Measurements from ENCODE around the gene EXOC2. TPM values are rescaled to one million over a fixed set of nuclear protein-coding genes. Genes with fewer than 3 reads are reported as not detected.

Gene EXOC2, protein sequence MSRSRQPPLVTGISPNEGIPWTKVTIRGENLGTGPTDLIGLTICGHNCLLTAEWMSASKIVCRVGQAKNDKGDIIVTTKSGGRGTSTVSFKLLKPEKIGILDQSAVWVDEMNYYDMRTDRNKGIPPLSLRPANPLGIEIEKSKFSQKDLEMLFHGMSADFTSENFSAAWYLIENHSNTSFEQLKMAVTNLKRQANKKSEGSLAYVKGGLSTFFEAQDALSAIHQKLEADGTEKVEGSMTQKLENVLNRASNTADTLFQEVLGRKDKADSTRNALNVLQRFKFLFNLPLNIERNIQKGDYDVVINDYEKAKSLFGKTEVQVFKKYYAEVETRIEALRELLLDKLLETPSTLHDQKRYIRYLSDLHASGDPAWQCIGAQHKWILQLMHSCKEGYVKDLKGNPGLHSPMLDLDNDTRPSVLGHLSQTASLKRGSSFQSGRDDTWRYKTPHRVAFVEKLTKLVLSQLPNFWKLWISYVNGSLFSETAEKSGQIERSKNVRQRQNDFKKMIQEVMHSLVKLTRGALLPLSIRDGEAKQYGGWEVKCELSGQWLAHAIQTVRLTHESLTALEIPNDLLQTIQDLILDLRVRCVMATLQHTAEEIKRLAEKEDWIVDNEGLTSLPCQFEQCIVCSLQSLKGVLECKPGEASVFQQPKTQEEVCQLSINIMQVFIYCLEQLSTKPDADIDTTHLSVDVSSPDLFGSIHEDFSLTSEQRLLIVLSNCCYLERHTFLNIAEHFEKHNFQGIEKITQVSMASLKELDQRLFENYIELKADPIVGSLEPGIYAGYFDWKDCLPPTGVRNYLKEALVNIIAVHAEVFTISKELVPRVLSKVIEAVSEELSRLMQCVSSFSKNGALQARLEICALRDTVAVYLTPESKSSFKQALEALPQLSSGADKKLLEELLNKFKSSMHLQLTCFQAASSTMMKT
- total RNA-seq = 10 to 100 TPM; 34.5 to 34.9 TPM

DNA sequence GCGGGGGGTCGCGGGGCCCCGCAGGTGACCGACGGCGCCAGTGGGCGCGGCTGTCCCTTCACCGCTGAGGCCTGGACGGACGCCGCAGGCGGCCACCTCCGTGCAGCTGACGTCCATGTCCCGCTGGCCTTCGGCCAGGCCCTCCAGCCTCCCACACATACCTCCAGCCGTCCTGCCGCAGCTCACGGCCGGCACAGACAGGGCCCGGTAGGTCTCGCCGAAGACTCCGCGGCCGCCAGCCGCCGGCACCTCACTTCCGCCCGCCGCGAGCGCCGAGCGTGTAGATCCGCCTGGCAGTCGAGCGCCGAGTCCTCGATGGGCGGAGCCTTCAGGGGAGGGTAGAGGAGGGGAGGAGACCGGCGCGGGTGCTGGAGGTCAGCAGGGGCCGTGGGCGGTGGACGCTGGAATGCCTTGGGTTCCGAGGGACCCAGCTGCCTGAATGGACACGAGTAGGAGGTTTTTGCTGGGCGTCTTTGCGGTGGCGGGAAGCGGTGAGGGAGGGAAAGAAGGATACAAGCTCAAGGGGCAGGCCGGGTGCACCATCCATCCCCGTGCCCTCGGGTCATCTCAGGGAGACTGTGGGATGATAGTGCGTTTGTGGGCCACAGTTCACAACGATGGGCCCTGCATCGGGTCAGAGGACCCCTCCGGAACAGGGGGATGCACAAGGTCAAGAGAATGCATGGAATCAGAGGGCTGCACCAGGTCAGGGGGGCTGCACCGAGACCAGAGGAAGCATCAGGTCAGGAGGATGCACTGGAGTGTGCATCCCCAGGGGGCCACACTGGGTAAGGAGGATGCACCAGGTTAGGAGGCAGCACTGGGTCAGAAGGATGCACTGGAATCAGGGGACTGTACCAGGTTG, at the start of gene EXOC2:
Gene EXOC2, minus strand, starts transcription at position 282 of the 865 bp plus-strand sequence. CDS start 55,321 bp downstream, outside the sequence.
- Mint-ChIP-seq H3K36me3 (ENCODE audit: low read depth) (peaks cover 6% of the 10 kb centered on the region), H3K4me1 (ENCODE audit: low read depth) (peaks cover 37% of the 10 kb centered on the region), H3K4me3 (peak within 1 kb of the TSS; percentile 96), H3K27ac (peak within 1 kb of the TSS; percentile 92), H3K9me3 (ENCODE audit: insufficient read depth) (no peaks in the 10 kb centered on the region), H3K27me3 (ENCODE audit: low read depth) (no peaks in the 10 kb centered on the region)
- DNase-seq (peak; percentile 89), ATAC-seq (peak; percentile 79)
- CTCF ChIA-PET = interaction anchor here (0.7 to 2.3 kb wide), 9 partner anchors 9 to 99 kb away, joined by 3 to 12 read pairs (median 7); no protein-coding TSS in a partner anchor
- POLR2A ChIA-PET = interaction anchor here (0.5 to 3.1 kb wide), 8 partner anchors 9 to 301 kb away, joined by 3 to 26 read pairs (median 6); partner anchors contain the start of gene IRF4

DNA sequence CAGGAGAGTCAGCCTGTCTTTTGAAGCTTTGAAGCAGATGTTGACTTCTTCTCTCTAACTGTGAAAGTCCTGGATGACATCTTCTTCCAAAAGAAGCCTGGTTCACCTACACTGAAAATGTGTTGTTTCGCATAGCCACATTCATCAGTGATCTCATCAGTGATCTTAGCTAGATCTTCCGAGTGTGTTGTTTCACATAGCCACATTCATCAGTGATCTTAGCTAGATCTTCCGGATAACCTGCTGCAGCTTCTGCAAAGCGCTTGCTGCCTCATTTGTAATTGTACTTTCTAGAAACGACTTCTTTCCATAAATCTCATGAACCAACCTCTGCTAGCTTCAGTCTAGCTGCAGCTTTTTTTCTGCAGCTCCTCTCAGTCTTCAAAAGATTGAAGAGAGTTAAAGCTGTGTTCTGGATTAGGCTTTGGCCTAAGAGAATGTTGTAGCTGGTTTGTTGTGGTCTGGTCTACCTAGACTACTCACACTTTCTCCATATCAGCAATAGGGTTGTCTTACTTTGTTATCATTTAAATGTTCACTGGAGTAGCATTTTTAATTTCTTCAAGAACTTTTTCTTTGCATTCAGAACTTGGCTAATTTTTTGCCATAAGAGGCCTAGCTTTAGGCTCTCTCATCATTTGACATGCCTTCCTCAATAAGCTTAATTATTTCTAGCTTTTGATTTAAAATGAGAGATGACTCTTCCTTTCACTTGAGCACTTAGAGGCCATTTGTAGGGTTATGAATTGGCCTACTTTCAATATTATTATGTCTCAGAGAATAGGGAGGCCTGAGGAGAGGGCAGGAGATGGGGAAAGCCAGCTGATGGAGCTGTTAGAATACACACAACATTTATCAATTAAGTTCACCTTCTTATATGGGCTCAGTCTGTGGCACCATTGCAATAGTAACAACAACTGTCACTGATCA, 48.7 kb upstream of the EXOC2 start:
- Mint-ChIP-seq H3K27me3 (ENCODE audit: low read depth) (peaks cover 13% of the 10 kb centered on the region), H3K4me3 (no peak overlapping the region), H3K27ac (no peak overlapping the region), H3K4me1 (ENCODE audit: low read depth) (no peaks in the 10 kb centered on the region), H3K9me3 (ENCODE audit: insufficient read depth) (no peaks in the 10 kb centered on the region), H3K36me3 (ENCODE audit: low read depth) (no peaks in the 10 kb centered on the region)
- DNase-seq (no peak), ATAC-seq (no peak)
- ChIA-PET CTCF (interaction anchor here (0.7 to 1.4 kb wide), 4 partner anchors 19 to 46 kb away, joined by 3 to 6 read pairs (median 3); no protein-coding TSS in a partner anchor), POLR2A (no interaction called here)

DNA sequence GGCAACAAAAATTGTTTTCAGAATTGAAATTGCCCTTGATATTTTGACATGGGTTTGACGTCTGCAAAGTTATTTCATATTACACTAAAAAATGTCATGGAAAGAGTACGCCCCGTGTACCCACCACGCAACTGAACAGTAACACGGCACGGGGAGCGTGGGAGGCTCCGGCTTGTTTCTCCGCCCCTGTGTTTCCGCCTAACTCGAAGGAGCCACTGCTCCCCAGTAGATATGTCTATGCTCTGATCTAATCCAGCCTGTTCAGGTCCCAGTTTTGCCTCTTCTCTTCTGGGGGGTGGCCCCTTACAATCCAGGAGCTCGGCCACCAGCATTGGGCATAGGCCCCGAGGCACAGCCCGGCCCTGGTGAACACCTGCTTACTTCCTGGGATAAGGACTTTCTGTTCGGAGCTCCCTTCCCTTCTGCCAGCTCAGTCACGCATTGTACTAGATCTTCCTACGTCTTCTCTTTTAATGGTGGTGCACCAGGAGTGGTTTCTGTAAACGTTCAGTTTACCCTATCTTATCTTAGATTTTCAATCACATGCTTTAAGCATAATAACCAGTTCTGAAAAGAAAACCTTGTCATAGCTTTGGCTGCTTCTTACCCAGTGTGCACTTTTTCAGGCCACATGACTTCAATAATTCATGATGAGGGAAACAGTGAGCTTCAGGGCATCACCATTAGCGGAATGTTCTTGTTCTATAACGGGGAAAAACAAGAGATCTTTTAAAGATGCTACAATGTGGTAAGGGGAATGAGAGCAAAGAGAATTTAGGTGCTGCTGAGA, 43.9 kb upstream of the EXOC2 start:
- CTCF ChIA-PET = interaction anchor here (0.8 kb wide), 1 partner anchor 15 kb away, joined by 4 read pairs; no protein-coding TSS in a partner anchor
- H3K4me3 Mint-ChIP-seq = no peak overlapping the region
- ATAC-seq (no peak), DNase-seq (no peak)
- POLR2A ChIA-PET = interaction anchor here (1.1 kb wide), 1 partner anchor 346 kb away, joined by 6 read pairs; no protein-coding TSS in a partner anchor
- H3K9me3 Mint-ChIP-seq (ENCODE audit: insufficient read depth) = no peaks in the 10 kb centered on the region
- H3K4me1 Mint-ChIP-seq (ENCODE audit: low read depth) = no peaks in the 10 kb centered on the region
- no peak overlapping the region for H3K27ac Mint-ChIP-seq
- H3K36me3 Mint-ChIP-seq (ENCODE audit: low read depth) = no peaks in the 10 kb centered on the region
- H3K27me3 Mint-ChIP-seq (ENCODE audit: low read depth) = peaks cover 20% of the 10 kb centered on the region

DNA sequence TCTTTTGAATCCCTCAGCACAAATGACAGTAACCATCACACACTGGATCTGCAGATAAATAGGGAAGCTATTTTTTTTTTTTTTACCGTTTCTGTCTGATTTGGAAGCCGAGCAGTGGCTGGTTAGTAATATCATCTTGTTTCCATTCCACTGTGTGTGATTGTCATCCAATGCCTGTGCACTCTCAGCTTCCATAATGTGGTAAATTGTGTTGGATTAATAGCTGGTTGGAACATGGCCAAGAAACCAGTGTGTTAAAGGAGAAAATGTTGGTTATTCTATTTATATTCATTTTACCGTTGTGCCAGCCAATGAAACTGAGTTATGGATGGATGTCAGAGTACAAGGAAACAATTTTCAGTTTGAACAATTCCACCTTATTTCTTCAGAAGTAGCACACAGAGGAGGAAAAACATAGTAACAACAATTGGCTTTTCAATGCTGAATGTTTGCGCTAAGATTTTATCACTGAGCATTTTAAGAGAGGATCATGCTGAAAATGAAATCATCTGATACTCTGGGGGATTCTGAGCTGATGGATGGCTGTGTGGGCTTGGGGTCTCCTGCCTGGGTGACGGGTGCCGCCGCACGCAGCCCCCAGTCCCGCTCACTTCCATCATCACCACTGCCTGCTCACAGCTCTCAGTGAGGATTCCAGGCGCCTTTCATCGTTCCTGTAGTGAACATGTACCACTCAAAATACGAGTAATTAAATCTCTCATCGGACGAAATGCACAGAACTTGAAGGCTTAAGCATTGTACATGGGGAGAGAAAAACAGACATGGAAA, 40.7 kb upstream of the EXOC2 start:
- POLR2A ChIA-PET = interaction anchor here (0.6 kb wide), 1 partner anchor 86 kb away, joined by 3 read pairs; no protein-coding TSS in a partner anchor
- no peak overlapping the region for H3K27ac Mint-ChIP-seq
- peaks cover 18% of the 10 kb centered on the region for H3K27me3 Mint-ChIP-seq (ENCODE audit: low read depth)
- no peaks in the 10 kb centered on the region for H3K4me1 Mint-ChIP-seq (ENCODE audit: low read depth)
- H3K9me3 Mint-ChIP-seq (ENCODE audit: insufficient read depth) = no peaks in the 10 kb centered on the region
- ATAC-seq = no peak
- CTCF ChIA-PET = interaction anchor here (1.3 kb wide), 1 partner anchor 11 kb away, joined by 7 read pairs; no protein-coding TSS in a partner anchor
- H3K4me3 Mint-ChIP-seq = no peak overlapping the region
- no peaks in the 10 kb centered on the region for H3K36me3 Mint-ChIP-seq (ENCODE audit: low read depth)
- DNase-seq = no peak

DNA sequence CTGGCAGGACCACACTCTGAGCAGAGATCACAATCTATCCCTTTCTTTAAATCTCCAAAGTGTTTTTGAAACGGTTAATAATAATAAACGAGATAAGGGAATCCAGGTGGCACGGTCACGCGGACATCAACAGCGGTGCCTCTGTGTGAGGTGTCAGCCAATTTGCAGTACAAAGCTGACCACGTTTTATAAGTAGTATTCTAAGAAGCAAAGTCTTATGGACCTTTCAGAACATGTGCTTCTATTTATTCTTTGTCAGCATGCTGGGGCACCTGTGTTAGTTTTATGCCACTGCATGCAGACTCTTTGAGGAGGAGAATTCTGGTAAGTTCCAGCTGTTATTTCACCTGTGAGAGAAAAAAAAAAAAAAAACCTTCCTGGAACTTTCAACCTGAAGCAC, 39.0 kb upstream of the EXOC2 start:
- H3K36me3 Mint-ChIP-seq (ENCODE audit: low read depth) = no peaks in the 10 kb centered on the region
- ATAC-seq (no peak), DNase-seq (no peak)
- ChIA-PET POLR2A (interaction anchor here (0.6 kb wide), 1 partner anchor 359 kb away, joined by 3 read pairs; no protein-coding TSS in a partner anchor), CTCF (interaction anchor here (0.7 to 2.2 kb wide), 3 partner anchors 9 to 66 kb away, joined by 3 to 5 read pairs (median 3); no protein-coding TSS in a partner anchor)
- H3K9me3 Mint-ChIP-seq (ENCODE audit: insufficient read depth) = no peaks in the 10 kb centered on the region
- no peaks in the 10 kb centered on the region for H3K4me1 Mint-ChIP-seq (ENCODE audit: low read depth)
- H3K4me3 Mint-ChIP-seq = no peak overlapping the region
- H3K27ac Mint-ChIP-seq = no peak overlapping the region
- H3K27me3 Mint-ChIP-seq (ENCODE audit: low read depth) = peaks cover 17% of the 10 kb centered on the region

DNA sequence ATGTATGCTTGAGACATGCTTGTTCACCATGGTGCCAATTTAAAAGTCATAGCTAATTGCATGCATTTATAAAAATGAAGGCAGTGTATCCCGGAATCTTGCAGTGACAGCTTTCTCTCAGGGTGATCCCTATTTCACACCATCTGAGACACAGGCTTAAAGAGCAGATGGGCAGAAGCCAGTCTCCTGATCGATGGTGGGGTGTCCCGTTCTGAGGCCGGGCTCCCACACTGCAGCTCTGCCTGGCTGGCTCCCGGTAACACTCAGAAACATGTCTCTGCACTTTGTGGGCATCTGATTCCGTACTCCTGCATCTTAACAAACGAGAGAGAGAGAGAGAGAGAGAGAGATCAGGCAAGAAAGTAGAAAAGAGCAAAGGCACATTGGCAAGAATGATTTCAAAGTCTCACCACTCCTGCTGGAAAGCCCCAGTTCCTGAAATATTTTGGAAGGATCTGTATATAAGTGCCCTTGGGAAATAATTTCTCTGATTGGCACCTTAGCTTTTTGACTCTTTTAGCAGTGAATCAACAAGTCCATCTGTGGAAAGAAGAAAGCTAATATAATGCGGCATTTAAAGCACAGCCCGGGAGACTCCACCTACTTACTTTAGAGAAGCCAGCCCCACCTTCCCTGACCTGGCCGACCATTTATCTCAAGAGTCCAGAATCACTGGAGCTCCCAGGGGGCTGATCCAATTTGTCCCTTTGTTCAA, 36.8 kb upstream of the EXOC2 start:
- Mint-ChIP-seq H3K27me3 (ENCODE audit: low read depth) (peaks cover 26% of the 10 kb centered on the region), H3K36me3 (ENCODE audit: low read depth) (no peaks in the 10 kb centered on the region), H3K27ac (no peak overlapping the region), H3K9me3 (ENCODE audit: insufficient read depth) (no peaks in the 10 kb centered on the region), H3K4me3 (no peak overlapping the region), H3K4me1 (ENCODE audit: low read depth) (no peaks in the 10 kb centered on the region)
- DNase-seq (no peak), ATAC-seq (no peak)
- CTCF ChIA-PET = no interaction called here
- POLR2A ChIA-PET = no interaction called here

DNA sequence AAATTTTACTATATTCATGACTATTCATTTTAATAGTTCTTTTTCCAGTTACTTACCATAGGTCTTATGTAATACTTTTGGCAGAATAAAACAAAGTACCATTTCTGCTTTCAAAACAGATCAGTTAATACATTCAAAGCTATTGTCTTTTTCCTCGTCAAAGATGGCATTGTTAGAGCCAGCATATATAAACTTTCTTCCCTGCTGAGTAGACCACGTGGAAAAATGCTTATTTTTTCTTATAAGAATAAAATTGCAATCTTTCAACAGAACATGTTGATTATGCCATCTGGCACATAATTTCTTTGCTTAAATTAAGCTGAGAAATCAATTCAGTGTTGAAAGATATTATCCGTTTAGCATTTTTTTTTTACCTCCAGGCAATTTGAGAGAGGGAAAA, 34.9 kb upstream of the EXOC2 start:
- H3K4me3 Mint-ChIP-seq = no peak overlapping the region
- H3K27ac Mint-ChIP-seq = no peak overlapping the region
- H3K9me3 Mint-ChIP-seq (ENCODE audit: insufficient read depth) = no peaks in the 10 kb centered on the region
- ChIA-PET POLR2A (interaction anchor here (0.6 kb wide), 1 partner anchor 585 kb away, joined by 3 read pairs; no protein-coding TSS in a partner anchor), CTCF (interaction anchor here (1.3 kb wide), 1 partner anchor 137 kb away, joined by 3 read pairs; no protein-coding TSS in a partner anchor)
- DNase-seq (no peak), ATAC-seq (no peak)
- H3K27me3 Mint-ChIP-seq (ENCODE audit: low read depth) = peaks cover 21% of the 10 kb centered on the region
- H3K4me1 Mint-ChIP-seq (ENCODE audit: low read depth) = no peaks in the 10 kb centered on the region
- H3K36me3 Mint-ChIP-seq (ENCODE audit: low read depth) = no peaks in the 10 kb centered on the region

DNA sequence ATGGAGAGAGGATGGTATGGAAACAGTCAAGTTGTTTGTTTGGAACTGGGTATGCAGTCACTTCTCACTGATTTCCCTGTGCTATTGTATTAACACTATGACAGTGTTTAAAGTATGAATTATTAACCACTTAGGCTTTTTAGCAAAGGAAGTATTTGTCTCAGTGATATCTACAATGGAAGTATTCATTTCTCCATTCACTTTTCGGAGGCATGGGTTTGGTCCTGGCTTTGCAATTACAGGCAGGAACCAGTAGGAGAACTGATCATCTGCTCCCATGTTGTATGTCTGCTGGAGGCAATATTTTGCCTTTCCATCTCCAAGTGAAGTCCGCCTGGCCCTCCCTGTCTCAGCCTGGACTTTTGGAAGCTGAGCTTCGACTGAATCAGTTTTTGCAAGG, 30.6 kb upstream of the EXOC2 start:
- ChIA-PET CTCF (interaction anchor here (2.3 to 2.7 kb wide), 3 partner anchors 93 to 657 kb away, joined by 6 to 23 read pairs (median 7); no protein-coding TSS in a partner anchor), POLR2A (no interaction called here)
- H3K4me3 Mint-ChIP-seq = no peak overlapping the region
- H3K36me3 Mint-ChIP-seq (ENCODE audit: low read depth) = no peaks in the 10 kb centered on the region
- DNase-seq = no peak
- peaks cover 6% of the 10 kb centered on the region for H3K4me1 Mint-ChIP-seq (ENCODE audit: low read depth)
- no peak for ATAC-seq
- H3K27me3 Mint-ChIP-seq (ENCODE audit: low read depth) = peaks cover 15% of the 10 kb centered on the region
- H3K9me3 Mint-ChIP-seq (ENCODE audit: insufficient read depth) = no peaks in the 10 kb centered on the region
- H3K27ac Mint-ChIP-seq = no peak overlapping the region

DNA sequence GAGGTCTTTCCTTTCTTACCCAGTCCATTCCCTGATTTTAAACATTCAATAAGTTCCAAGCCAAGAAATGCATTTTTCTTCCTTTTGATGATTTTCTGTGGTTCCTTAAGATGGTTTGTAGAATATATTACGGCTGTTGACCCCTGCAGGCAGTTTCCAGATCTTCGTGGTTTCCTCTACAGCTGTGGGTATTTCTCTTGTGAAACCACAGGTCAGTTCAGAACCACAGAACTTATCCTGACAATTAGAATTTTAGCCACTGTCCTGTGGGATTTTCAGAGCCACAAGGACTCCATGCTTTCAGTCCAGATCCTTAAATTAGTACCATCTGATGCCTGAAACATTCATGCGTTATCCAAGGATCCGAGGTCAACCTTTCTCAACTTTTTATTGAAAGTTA, 29.7 kb upstream of the EXOC2 start:
- H3K4me3 Mint-ChIP-seq = no peak overlapping the region
- no peak for ATAC-seq
- CTCF ChIA-PET = interaction anchor here (0.6 to 3.3 kb wide), 44 partner anchors 9 to 714 kb away, joined by 3 to 51 read pairs (median 5); partner anchors contain the start of gene EXOC2
- H3K36me3 Mint-ChIP-seq (ENCODE audit: low read depth) = no peaks in the 10 kb centered on the region
- POLR2A ChIA-PET = no interaction called here
- peaks cover 16% of the 10 kb centered on the region for H3K27me3 Mint-ChIP-seq (ENCODE audit: low read depth)
- H3K9me3 Mint-ChIP-seq (ENCODE audit: insufficient read depth) = no peaks in the 10 kb centered on the region
- H3K4me1 Mint-ChIP-seq (ENCODE audit: low read depth) = peaks cover 6% of the 10 kb centered on the region
- DNase-seq = no peak
- H3K27ac Mint-ChIP-seq = no peak overlapping the region

All from activated CD8-positive, alpha-beta T cell treated with anti-CD3 and anti-CD28 coated beads, Interleukin-2, amount 10 ng/mL, durations not matched to agents 7 days and 5 days (primary cell).